HepG2 (cell line): ENCODE data around the gene DSN1. TPM values are rescaled to one million over a fixed set of nuclear protein-coding genes. Genes with fewer than 3 reads are reported as not detected.

Experiments used
- CHD4 ChIP-seq: fragments of 200-600 bp; sonication (generic); IDR thresholded peaks from 2 replicates; pipeline ENCODE4 v1.7.0; 2017; ENCODE audit warnings: mild to moderate bottlenecking, low read length, borderline replicate concordance
- GFI1 ChIP-seq: sonication (generic); formaldehyde crosslinking; IDR thresholded peaks from 2 replicates; pipeline ENCODE4 v1.5.0; 2020; ENCODE audit warnings: missing genetic modification reagents, mild to moderate bottlenecking, borderline replicate concordance
- HDAC1 ChIP-seq: sonication (generic); formaldehyde crosslinking; IDR thresholded peaks from 2 replicates; pipeline ENCODE4 v1.5.1; 2020; ENCODE audit warnings: mild to moderate bottlenecking, missing genetic modification reagents
- MIER3 ChIP-seq: IDR thresholded peaks from 2 replicates; pipeline ENCODE4 v1.6.1; 2016; ENCODE audit warnings: missing compliant biosample characterization, borderline replicate concordance
- MXI1 ChIP-seq: IDR thresholded peaks from 3 replicates; pipeline ENCODE4 v1.6.1; 2012; ENCODE audit warnings: low read depth, low read length, inconsistent platforms, borderline replicate concordance
- NKX3-1 ChIP-seq: sonication (generic); formaldehyde crosslinking; IDR thresholded peaks from 2 replicates; pipeline ENCODE4 v1.5.0; 2020; ENCODE audit warnings: missing genetic modification reagents
- PAWR ChIP-seq: sonication (generic); formaldehyde crosslinking; IDR thresholded peaks from 2 replicates; pipeline ENCODE4 v1.4.0; 2020; ENCODE audit warnings: missing genetic modification reagents, mild to moderate bottlenecking, borderline replicate concordance
- PAXIP1 ChIP-seq: sonication (generic); formaldehyde crosslinking; conservative IDR thresholded peaks from 2 replicates; pipeline ENCODE4 v1.4.0; 2020; ENCODE audit warnings: mild to moderate bottlenecking, missing genetic modification reagents, moderate library complexity
- PBX3 ChIP-seq: sonication (generic); formaldehyde crosslinking; IDR thresholded peaks from 2 replicates; pipeline ENCODE4 v1.8.1; 2023; ENCODE audit warnings: missing genetic modification reagents, inconsistent platforms, borderline replicate concordance
- REPIN1 ChIP-seq: sonication (generic); formaldehyde crosslinking; IDR thresholded peaks from 2 replicates; pipeline ENCODE4 v1.8.0; 2022; ENCODE audit warnings: missing genetic modification reagents, low read depth, mild to moderate bottlenecking, borderline replicate concordance
- SOX6 ChIP-seq, 2 experiments: fragments of 450-650 bp in 1 of 2; sonication (generic) in 1 of 2; formaldehyde crosslinking in 1 of 2; IDR thresholded peaks; 2 replicates each; pipeline versions ENCODE4 v1.4.0 to v1.6.1; 2017 to 2020; ENCODE audit warnings: antibody characterized with exemption in 1 of 2, mild to moderate bottlenecking in 1 of 2, missing genetic modification reagents in 1 of 2
- SP5 ChIP-seq: IDR thresholded peaks from 2 replicates; pipeline ENCODE4 v1.6.1; 2016; ENCODE audit warnings: low read depth, borderline replicate concordance
- TP53 ChIP-seq: sonication (generic); formaldehyde crosslinking; conservative IDR thresholded peaks from 2 replicates; pipeline ENCODE4 v1.4.0; 2020; ENCODE audit warnings: missing genetic modification reagents
- ZBTB7B ChIP-seq: sonication (generic); formaldehyde crosslinking; IDR thresholded peaks from 2 replicates; pipeline ENCODE4 v1.4.0; 2020; ENCODE audit warnings: missing genetic modification reagents
- ZFAT ChIP-seq: sonication (generic); formaldehyde crosslinking; conservative IDR thresholded peaks from 2 replicates; pipeline ENCODE4 v1.8.1; 2023; ENCODE audit warnings: missing genetic modification reagents, inconsistent platforms
- ZNF275 ChIP-seq: sonication (generic); formaldehyde crosslinking; IDR thresholded peaks from 2 replicates; pipeline ENCODE4 v1.8.0; 2022; ENCODE audit warnings: missing genetic modification reagents, mild to moderate bottlenecking, inconsistent platforms, borderline replicate concordance
- ZNF280B ChIP-seq: sonication (generic); formaldehyde crosslinking; IDR thresholded peaks from 2 replicates; pipeline ENCODE4 v1.5.0; 2020; ENCODE audit warnings: missing genetic modification reagents, mild to moderate bottlenecking, borderline replicate concordance
- ZNF569 ChIP-seq: sonication (generic); formaldehyde crosslinking; IDR thresholded peaks from 2 replicates; pipeline ENCODE4 v1.5.0; 2020; ENCODE audit warnings: mild to moderate bottlenecking, missing genetic modification reagents, moderate library complexity, borderline replicate concordance
- ZNF572 ChIP-seq: sonication (generic); formaldehyde crosslinking; IDR thresholded peaks from 2 replicates; pipeline ENCODE4 v1.5.1; 2020; ENCODE audit warnings: mild to moderate bottlenecking, missing genetic modification reagents
- ZNF580 ChIP-seq: IDR thresholded peaks from 2 replicates; pipeline ENCODE4 v1.6.1; 2016; ENCODE audit warnings: low read depth, borderline replicate concordance
- ZSCAN20 ChIP-seq: sonication (generic); formaldehyde crosslinking; IDR thresholded peaks from 2 replicates; pipeline ENCODE4 v1.4.0; 2020; ENCODE audit warnings: missing genetic modification reagents, mild to moderate bottlenecking, borderline replicate concordance
- polyA plus RNA-seq, 8 experiments: library from polyadenylated mRNA; depleted of rRNA in 3 of 8; stranded (reverse) in 7 of 8; unstranded in 1 of 8; fragments of >200 nt; fragmentation: Illumina TruSeq in 4 of 8; extraction: Trizol in 4 of 8; gene quantifications; 2 replicates each; pipeline versions ENCODE4 v1.2.1 to v1.2.3, GENCODE V29; 2011 to 2016; ENCODE audit warnings: low read depth in 4 of 8, missing spikeins in 1 of 8, mixed read lengths in 1 of 8; ENCODE audit not compliant: insufficient read depth in 1 of 8
- total RNA-seq, 5 experiments: library from RNA; depleted of rRNA; stranded (reverse); fragments of >200 nt; fragmentation: Illumina TruSeq; extraction: Trizol; gene quantifications; 2 replicates each; pipeline ENCODE4 v1.2.3, GENCODE V29; 2016; ENCODE audit warnings: low read depth in 1 of 5

DSN1 gene
- total and polyA plus RNA-seq, 2 of the 13 experiments (the other 11 are each of a cell fraction or from before 2014, with no cell fraction given) = 18.7 to 53.7 TPM

- TF ChIP-seq PAXIP1 (CRISPR knock-in tag) (no peak; the same call in 1 of the 2 replicates), MXI1 (no peak), ZNF569 (CRISPR knock-in tag) (no peak), PBX3 (CRISPR knock-in tag) (no peak), ZNF572 (peak; percentile 94; the same call in 1 of the 2 replicates), REPIN1 (CRISPR knock-in tag) (0 out of 2 replicates have a peak, but pooled peaks have one; percentile 61), ZFAT (no peak), ZNF275 (CRISPR knock-in tag) (no peak), MIER3 (CRISPR knock-in tag) (peak; percentile 11; the same call in 1 of the 2 replicates), ZNF280B (peak; percentile 78; the same call in 1 of the 2 replicates), ZNF580 (peak; percentile 91), CHD4 (no peak), PAWR (CRISPR knock-in tag) (no peak), SP5 (CRISPR knock-in tag) (no peak), ZSCAN20 (CRISPR knock-in tag) (no peak), TP53 (CRISPR knock-in tag) (no peak; the same call in 1 of the 2 replicates), SOX6 (IDR thresholded peaks at IDR 0.05) (no peak), SOX6 (CRISPR knock-in tag; IDR thresholded peaks at IDR 0.05) (peak; percentile 30; the same call in 1 of the 2 replicates), NKX3-1 (peak; percentile 80; the same call in 1 of the 2 replicates), HDAC1 (CRISPR knock-in tag) (peak; percentile 86), GFI1 (CRISPR knock-in tag) (no peak; the same call in 1 of the 2 replicates), ZBTB7B (CRISPR knock-in tag) (no peak; the same call in 1 of the 2 replicates)
These were observed 28.2 kb downstream of the DSN1 start (continued) for GRCh38 chr20:36745234-36745926.
